Thyroid gland (tissue), 4 donors: ENCODE measurements around the gene PRND.

ENCODE experiments used
- CTCF ChIP-seq, 6 experiments: fragments of 200-600 bp in 3 of 6; fragments of 450-650 bp in 3 of 6; sonication (generic) in 3 of 6; IDR thresholded peaks; one replicate each; pipeline ENCODE4 v1.5.1; 2016 to 2019; ENCODE audit warnings: antibody characterized with exemption in 6 of 6, mild to moderate bottlenecking in 2 of 6, inconsistent platforms in 1 of 6, moderate library complexity in 1 of 6
- POLR2A ChIP-seq, 2 donors: fragments of 450-650 bp; IDR thresholded peaks; one replicate each; pipeline ENCODE4 v1.6.1; 2017; ENCODE audit warnings: antibody characterized with exemption in 2 of 2, mild to moderate bottlenecking in 2 of 2, moderate library complexity in 1 of 2

- TF ChIP-seq CTCF (IDR thresholded peaks at IDR 0.05) (no peak), POLR2A (IDR thresholded peaks at IDR 0.05) (no peak)
Observed at GRCh38 chr20:4730780-4731179, 9.1 kb downstream of the PRND start.
